GDM1 (cell line): ENCODE results near the gene PIH1D2.
"Not testable (repeated sequence)": the region's sequence is repeated elsewhere in the genome, so short reads cannot be mapped to it uniquely, and the experiment has no call there.

Experiments
- DNase-seq: peaks from one replicate; lab custom pipeline; 2025; lab: John Stamatoyannopoulos, UW

Gene PIH1D2

GRCh38 chr11:112051768-112052167 is 22.0 kb downstream of the PIH1D2 start:
- DNase-seq, result no peak

GRCh38 chr11:112050721-112051120 is 23.1 kb downstream of the PIH1D2 start:
- no peak for DNase-seq

- no peak for DNase-seq
Observed at GRCh38 chr11:112049777-112050176, 24.0 kb downstream of the PIH1D2 start.

DNA sequence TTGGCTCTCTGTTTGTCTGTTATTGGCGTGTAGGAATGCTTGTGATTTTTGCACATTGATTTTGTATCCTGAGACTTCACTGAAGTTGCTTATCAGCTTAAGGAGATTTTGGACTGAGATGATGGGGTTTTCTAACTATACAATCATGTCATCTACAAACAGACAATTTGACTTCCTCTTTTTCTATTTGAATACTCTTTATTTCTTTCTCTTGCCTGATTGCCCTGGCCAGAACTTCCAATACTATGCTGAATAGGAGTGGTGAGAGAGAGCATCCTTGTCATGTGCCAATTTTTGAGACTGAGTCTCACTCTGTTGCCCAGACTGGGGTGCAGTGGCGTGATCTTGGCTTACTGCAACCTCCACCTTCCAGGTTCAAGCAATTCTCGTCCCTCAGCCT is 25.6 kb downstream of the PIH1D2 start:
- DNase-seq, result not testable (repeated sequence)

- not testable (repeated sequence) for DNase-seq
Observed at GRCh38 chr11:112046647-112047046, 27.2 kb downstream of the PIH1D2 start.

GRCh38 chr11:112044961-112045360 is 28.9 kb downstream of the PIH1D2 start:
- no peak for DNase-seq

- DNase-seq, result no peak
Observed at GRCh38 chr11:112042961-112043304, 30.9 kb downstream of the PIH1D2 start.

GRCh38 chr11:112042161-112042960 is 31.5 kb downstream of the PIH1D2 start:
- DNase-seq, result peak; percentile 1

- DNase-seq, result no peak
Observed at GRCh38 chr11:112037527-112037926, 36.3 kb downstream of the PIH1D2 start.

DNA sequence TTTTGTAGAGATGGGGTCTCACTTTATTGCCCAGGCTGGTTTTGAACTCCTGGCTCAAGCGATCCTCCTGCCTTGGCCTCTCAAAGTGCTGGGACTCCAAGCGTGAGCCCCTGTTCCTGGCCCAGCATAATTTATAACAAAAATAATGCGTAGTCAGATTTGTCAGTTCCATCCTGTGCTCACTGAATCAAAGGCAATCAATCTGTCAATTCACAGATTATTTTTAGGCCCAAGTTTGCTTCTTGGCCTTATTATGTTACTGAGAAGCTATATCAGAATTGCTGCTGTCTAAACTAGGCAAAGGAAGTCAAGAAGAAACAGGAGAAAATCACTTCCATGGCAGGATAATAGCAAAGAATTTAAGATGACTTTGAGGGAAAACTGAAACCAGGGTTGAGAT is 39.9 kb downstream of the PIH1D2 start:
- DNase-seq, result no peak

GRCh38 chr11:112029460-112029859 is 44.4 kb downstream of the PIH1D2 start:
- DNase-seq, result no peak

DNA sequence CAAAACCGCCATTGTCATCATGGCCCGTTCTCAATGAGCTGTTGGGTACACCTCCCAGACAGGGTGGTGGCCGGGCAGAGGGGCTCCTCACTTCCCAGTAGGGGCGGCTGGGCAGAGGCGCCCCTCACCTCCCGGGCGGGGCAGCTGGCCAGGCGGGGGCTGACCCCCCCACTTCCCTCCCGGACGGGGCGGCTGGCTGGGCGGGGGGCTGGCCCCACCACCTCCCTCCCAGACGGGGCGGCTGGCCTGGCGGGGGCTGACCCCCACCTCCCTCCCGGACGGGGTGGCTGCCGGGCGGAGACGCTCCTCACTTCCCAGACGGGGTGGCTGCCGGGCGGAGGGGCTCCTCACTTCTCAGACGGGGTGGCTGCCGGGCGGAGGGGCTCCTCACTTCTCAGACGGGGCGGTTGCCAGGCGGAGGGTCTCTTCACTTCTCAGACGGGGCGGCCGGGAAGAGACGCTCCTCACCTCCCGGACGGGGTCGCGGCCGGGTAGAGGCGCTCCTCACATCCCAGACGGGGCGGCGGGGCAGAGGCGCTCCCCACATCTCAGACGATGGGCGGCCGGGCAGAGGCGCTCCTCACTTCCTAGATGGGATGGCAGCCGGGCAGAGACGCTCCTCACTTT is 46.9 kb downstream of the PIH1D2 start:
- DNase-seq, result not testable (repeated sequence)

GRCh38 chr11:112025707-112026106 is 48.1 kb downstream of the PIH1D2 start:
- no peak for DNase-seq

DNA sequence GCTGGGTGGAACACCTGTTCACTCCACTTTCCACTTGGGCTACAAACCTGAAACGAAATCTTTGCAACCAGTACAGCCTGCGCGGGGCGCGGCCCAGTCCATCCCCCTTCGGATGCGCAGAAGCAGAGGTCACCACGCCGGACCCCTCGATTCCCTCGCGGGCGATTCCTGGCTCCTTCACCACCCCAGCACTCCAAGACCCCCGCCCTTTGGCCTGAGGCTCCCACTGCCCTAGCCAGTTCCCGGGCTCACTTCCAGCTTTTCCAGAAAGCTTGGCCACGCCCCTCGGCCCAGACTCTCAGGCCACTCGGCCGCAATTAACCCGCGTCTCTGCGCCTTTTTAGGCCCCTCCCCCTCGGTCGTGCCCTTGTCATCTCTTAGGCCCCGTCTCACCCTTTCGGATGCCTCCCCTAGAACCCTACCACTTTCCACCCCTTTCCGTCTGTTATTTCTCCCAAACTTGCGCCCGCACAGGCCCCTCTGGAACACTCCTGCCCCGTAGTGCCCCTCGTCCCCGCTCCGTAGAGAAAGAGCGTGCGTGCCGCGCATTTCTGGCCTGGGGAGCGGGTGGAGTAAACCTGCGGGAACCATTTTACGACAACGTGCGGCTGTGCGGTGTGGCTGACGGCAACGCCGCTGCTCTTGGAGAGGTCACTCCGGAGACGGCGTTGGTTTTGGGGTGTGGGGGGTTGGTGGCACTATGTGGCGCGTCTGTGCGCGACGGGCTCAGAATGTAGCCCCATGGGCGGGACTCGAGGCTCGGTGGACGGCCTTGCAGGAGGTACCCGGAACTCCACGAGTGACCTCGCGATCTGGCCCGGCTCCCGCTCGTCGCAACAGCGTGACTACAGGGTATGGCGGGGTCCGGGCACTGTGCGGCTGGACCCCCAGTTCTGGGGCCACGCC is 48.8 kb downstream of the PIH1D2 start, which contains the start of gene DLAT:
DLAT (plus strand) TSS at position 636 of the 906 bp plus-strand sequence; CDS start at position 701, 65 bp downstream.
- peak; percentile 83 for DNase-seq

- peak; percentile 8 for DNase-seq
Observed at GRCh38 chr11:112024178-112024772, 49.5 kb downstream of the PIH1D2 start.

DNA sequence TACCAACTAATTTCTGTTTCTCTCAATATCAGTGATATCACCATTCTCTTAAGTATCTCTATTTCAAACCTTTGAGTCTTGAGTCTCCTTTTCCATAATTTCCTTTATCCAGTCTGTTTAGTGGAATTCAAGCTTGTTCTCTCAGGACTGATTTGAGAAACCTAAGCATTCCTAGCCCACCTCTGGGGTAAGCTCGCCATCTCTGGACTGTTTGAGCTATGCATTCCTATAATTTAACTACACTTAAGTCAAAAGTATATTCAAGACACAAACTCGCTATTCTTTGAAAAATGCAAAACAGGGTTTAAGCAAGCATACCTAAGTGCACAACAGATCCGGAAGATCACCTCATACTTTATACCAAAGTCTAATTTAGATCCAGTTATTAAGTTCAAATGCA is 50.7 kb downstream of the PIH1D2 start:
- DNase-seq, result no peak

GRCh38 chr11:112019066-112019465 is 54.8 kb downstream of the PIH1D2 start:
- DNase-seq, result no peak
